PC-9 (cell line): ENCODE results near the gene ARHGEF37. TPM values are rescaled to one million over a fixed set of nuclear protein-coding genes. Genes with fewer than 3 reads are reported as not detected.

ENCODE experiments used
- BruUV-seq: library from RNA; stranded (reverse); fragments of 400-500 nt; replicated peaks from 2 replicates; lab custom pipeline; 2021; lab: Mats Ljungman, UMichigan
- CTCF ChIA-PET: fragments of 300-600 bp; sonication (Branson Sonifier 250); formaldehyde crosslinking; loops from one replicate; lab custom pipeline; 2022; ENCODE audit warnings: antibody characterized with exemption; lab: Charles Lee
- POLR2A ChIA-PET: fragments of 300-600 bp; sonication (Branson Sonifier 250); formaldehyde crosslinking; loops from one replicate; lab custom pipeline; 2022; ENCODE audit warnings: antibody characterized with exemption; ENCODE audit not compliant: unreplicated experiment; lab: Charles Lee
- DNase-seq, 2 experiments: peaks; one replicate each; pipeline versions ENCODE4 v3.0.0 to v3.0.0-alpha.2; 2015 to 2022; ENCODE audit warnings: mixed read lengths in 1 of 2
- H2AFZ ChIP-seq: fragments of 200-600 bp; sonication (generic); 2 replicates; pipeline ENCODE4 v1.8.1; 2017; ENCODE audit warnings: antibody characterized with exemption
- H3F3A ChIP-seq: fragments of 200-600 bp; sonication (generic); 2 replicates; pipeline ENCODE4 v1.8.1; 2017; ENCODE audit warnings: antibody characterized with exemption, mild to moderate bottlenecking, low read depth; ENCODE audit not compliant: insufficient read depth
- H3K27ac ChIP-seq: fragments of 200-600 bp; sonication (generic); 2 replicates; pipeline ENCODE4 v1.6.1; 2016; ENCODE audit warnings: mixed run types
- H3K27me3 ChIP-seq: fragments of 200-600 bp; sonication (generic); 2 replicates; pipeline ENCODE4 v1.6.1; 2016; ENCODE audit warnings: low read depth, mixed run types; ENCODE audit not compliant: insufficient read depth
- H3K36me3 ChIP-seq: fragments of 200-600 bp; sonication (generic); 2 replicates; pipeline ENCODE4 v1.6.1; 2016; ENCODE audit warnings: low read depth, mixed run types
- H3K4me1 ChIP-seq: fragments of 200-600 bp; sonication (generic); replicated peaks from 2 replicates; pipeline ENCODE4 v1.6.1; 2016; ENCODE audit warnings: mixed run types; ENCODE audit not compliant: insufficient read depth
- H3K4me2 ChIP-seq: fragments of 200-600 bp; sonication (generic); 2 replicates; pipeline ENCODE4 v1.6.1; 2017; ENCODE audit warnings: mixed run types
- H3K4me3 ChIP-seq: fragments of 200-600 bp; sonication (generic); 2 replicates; pipeline ENCODE4 v1.6.1; 2016; ENCODE audit warnings: mixed run types
- H3K79me2 ChIP-seq: fragments of 200-600 bp; sonication (generic); 2 replicates; pipeline ENCODE4 v1.6.1; 2017; ENCODE audit warnings: low read depth, mixed run types
- H3K9me2 ChIP-seq: fragments of 200-600 bp; sonication (generic); 2 replicates; pipeline ENCODE4 v1.8.1; 2017; ENCODE audit warnings: mild to moderate bottlenecking; ENCODE audit not compliant: insufficient read depth
- H3K9me3 ChIP-seq: fragments of 200-600 bp; sonication (generic); 2 replicates; pipeline ENCODE4 v1.8.1; 2016; ENCODE audit warnings: low read depth; ENCODE audit not compliant: insufficient read depth
- H4K20me1 ChIP-seq: fragments of 200-600 bp; sonication (generic); 2 replicates; pipeline ENCODE4 v1.8.1; 2017; ENCODE audit not compliant: insufficient read depth
- EZH2 ChIP-seq: fragments of 200-600 bp; sonication (generic); IDR thresholded peaks from 2 replicates; pipeline ENCODE4 v1.8.0; 2017; ENCODE audit warnings: antibody characterized with exemption, low read depth
- intact Hi-C: fragments of 100-400 bp; cut with micrococcal nuclease; formaldehyde crosslinking; loops from one replicate; pipeline ENCODE4 v1.10.0; 2022; ENCODE audit not compliant: unreplicated experiment
- total RNA-seq: library from RNA; stranded (reverse); gene quantifications from 2 replicates; pipeline ENCODE4 v1.2.3, GENCODE V29; 2021
- TF ChIP-seq, protein P1 (sequence below): fragments of 200-600 bp; sonication (generic); conservative IDR thresholded peaks from 2 replicates; pipeline ENCODE4 v1.6.1; 2017; ENCODE audit warnings: mixed run types, antibody characterized with exemption, mild to moderate bottlenecking, moderate library complexity

ARHGEF37 gene
- total RNA-seq, 1 experiment from 2014 or later, result 5.5 TPM

DNA sequence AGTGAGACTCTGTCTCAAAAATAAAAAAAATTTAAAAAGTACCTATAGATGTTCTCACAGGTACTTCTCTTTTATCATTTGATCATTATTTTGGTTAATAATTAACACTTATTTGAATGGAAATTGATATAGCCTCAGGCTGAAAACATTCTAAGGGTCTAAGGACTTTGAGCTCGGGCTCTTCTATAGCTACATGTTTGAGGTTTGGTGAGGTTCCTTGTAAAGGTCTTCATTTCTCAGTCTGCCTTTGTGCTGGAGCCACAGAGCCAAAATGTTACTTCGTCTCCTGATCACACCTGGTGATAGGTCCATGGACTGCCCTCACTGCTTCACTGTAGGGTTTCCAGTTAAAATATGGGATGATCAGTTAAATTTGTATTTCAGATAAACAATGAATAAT is 22.6 kb downstream of the ARHGEF37 start:
- no peaks in the 10 kb centered on the region for H3K9me2 ChIP-seq
- TF ChIP-seq EZH2, result no peak
- POLR2A ChIA-PET, result no interaction called here
- H3K4me3 ChIP-seq, result no peak overlapping the region
- H3K27me3 ChIP-seq, result no peaks in the 10 kb centered on the region
- H3K36me3 ChIP-seq, result no peaks in the 10 kb centered on the region
- H3K4me2 ChIP-seq, result peak overlapping the region; percentile 28; the same call in 1 of the 2 replicates
- no peak overlapping the region for H2AFZ ChIP-seq
- H3K27ac ChIP-seq, result peak overlapping the region; percentile 90
- H3K9me3 ChIP-seq, result no peaks in the 10 kb centered on the region
- H3K4me1 ChIP-seq, result peaks cover 50% of the 10 kb centered on the region
- no peaks in the 10 kb centered on the region for H3K79me2 ChIP-seq
- peaks cover 50% of the 10 kb centered on the region for H3F3A ChIP-seq
- no peaks in the 10 kb centered on the region for H4K20me1 ChIP-seq
- no peak for DNase-seq
- CTCF ChIA-PET, result interaction anchor here (0.6 kb wide), 1 partner anchor 8 kb away, joined by 3 read pairs; no protein-coding TSS in a partner anchor
- intact Hi-C loops, result no loop called here
- BruUV-seq, result no TSS peak

DNA sequence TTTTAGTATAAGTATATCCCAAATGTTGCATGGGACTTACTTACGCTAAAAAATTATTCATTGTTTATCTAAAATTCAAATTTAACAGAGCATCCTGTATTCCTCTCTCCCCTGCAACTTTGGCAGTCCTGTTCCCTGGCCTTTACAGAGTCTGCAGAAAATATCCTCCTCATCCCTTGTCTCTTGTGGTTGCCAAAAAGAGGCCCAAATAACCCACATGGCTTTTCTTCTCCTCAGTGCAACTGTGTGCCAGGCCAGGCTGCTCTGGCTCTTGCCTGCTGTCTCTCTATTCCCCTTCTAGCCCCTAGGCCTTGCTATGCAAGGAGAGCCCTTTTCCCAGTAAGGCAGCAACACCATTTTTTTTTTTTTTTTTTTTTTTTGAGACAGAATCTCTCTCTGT is 23.0 kb downstream of the ARHGEF37 start:
- BruUV-seq, result no TSS peak
- no peak for DNase-seq
- H3K27me3 ChIP-seq, result no peaks in the 10 kb centered on the region
- H3K79me2 ChIP-seq, result no peaks in the 10 kb centered on the region
- H3K27ac ChIP-seq, result peak overlapping the region; percentile 90
- H3K4me3 ChIP-seq, result no peak overlapping the region
- H3K9me2 ChIP-seq, result no peaks in the 10 kb centered on the region
- ChIA-PET CTCF (interaction anchor here (0.6 to 0.7 kb wide), 3 partner anchors 9 to 418 kb away, joined by 3 to 5 read pairs (median 4); no protein-coding TSS in a partner anchor), POLR2A (no interaction called here)
- H3K4me1 ChIP-seq, result peaks cover 55% of the 10 kb centered on the region
- no peaks in the 10 kb centered on the region for H3K36me3 ChIP-seq
- TF ChIP-seq EZH2, result no peak
- TF ChIP-seq, protein P1, sequence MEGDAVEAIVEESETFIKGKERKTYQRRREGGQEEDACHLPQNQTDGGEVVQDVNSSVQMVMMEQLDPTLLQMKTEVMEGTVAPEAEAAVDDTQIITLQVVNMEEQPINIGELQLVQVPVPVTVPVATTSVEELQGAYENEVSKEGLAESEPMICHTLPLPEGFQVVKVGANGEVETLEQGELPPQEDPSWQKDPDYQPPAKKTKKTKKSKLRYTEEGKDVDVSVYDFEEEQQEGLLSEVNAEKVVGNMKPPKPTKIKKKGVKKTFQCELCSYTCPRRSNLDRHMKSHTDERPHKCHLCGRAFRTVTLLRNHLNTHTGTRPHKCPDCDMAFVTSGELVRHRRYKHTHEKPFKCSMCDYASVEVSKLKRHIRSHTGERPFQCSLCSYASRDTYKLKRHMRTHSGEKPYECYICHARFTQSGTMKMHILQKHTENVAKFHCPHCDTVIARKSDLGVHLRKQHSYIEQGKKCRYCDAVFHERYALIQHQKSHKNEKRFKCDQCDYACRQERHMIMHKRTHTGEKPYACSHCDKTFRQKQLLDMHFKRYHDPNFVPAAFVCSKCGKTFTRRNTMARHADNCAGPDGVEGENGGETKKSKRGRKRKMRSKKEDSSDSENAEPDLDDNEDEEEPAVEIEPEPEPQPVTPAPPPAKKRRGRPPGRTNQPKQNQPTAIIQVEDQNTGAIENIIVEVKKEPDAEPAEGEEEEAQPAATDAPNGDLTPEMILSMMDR, result no peak
- H3K9me3 ChIP-seq, result no peaks in the 10 kb centered on the region
- H4K20me1 ChIP-seq, result no peaks in the 10 kb centered on the region
- no peak overlapping the region for H2AFZ ChIP-seq
- intact Hi-C loops, result no loop called here
- H3F3A ChIP-seq, result peaks cover 52% of the 10 kb centered on the region
- H3K4me2 ChIP-seq, result no peak overlapping the region

DNA sequence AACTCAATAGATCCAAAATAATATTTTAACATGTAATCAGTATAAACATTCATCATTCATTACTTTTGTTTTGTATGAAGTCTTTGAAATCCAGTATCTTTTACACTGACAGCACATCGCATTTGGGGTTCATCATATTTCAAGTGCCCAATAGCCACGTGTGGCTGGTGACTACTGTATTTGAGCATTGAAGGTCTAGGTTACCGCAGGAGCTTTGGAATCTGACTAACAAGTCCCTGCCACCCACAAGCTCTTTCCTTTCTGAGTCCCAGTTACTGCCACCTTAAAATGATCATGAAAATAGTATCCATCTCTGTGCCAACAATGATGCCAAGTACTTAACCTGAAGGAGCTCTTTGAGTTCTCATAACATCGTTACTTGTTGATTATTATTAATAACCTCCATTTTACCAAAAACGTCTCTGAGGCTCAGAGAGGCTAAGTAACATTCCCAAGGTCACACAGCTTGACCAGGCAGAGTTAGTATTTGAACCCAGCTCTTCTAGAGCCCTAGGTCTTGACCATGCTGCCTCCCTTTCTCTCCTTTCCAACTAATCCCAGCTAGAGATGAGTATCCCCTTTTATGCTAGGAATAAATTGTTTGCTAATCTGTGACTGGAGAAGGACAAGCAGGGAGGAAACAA is 24.2 kb downstream of the ARHGEF37 start:
- CTCF ChIA-PET, result interaction anchor here (0.6 to 1.5 kb wide), 7 partner anchors 11 to 54 kb away, joined by 3 to 6 read pairs (median 4); no protein-coding TSS in a partner anchor
- H3K9me3 ChIP-seq, result peaks cover 4% of the 10 kb centered on the region; the same call in 1 of the 2 replicates
- POLR2A ChIA-PET, result interaction anchor here (0.5 to 0.7 kb wide), 4 partner anchors 9 to 248 kb away, joined by 3 to 4 read pairs (median 4); partner anchors contain the start of gene PCYOX1L
- TSS peak; percentile 95 for BruUV-seq
- H3K4me1 ChIP-seq, result peaks cover 55% of the 10 kb centered on the region
- no peaks in the 10 kb centered on the region for H4K20me1 ChIP-seq
- no peak for TF ChIP-seq EZH2
- TF ChIP-seq, protein P1, result no peak
- DNase-seq, result no peak
- H3K4me2 ChIP-seq, result peak overlapping the region; percentile 64
- no peak overlapping the region for H3K4me3 ChIP-seq
- no peaks in the 10 kb centered on the region for H3K27me3 ChIP-seq
- peak overlapping the region; percentile 94 for H3K27ac ChIP-seq
- H3K36me3 ChIP-seq, result no peaks in the 10 kb centered on the region
- intact Hi-C loops, result no loop called here
- H3K9me2 ChIP-seq, result no peaks in the 10 kb centered on the region
- no peak overlapping the region for H2AFZ ChIP-seq
- peaks cover 52% of the 10 kb centered on the region for H3F3A ChIP-seq
- no peaks in the 10 kb centered on the region for H3K79me2 ChIP-seq
